Esophagus squamous epithelium (tissue), 5 donors: ENCODE measurements around the gene PTPRD. TPM values are rescaled to one million over a fixed set of nuclear protein-coding genes. Genes with fewer than 3 reads are reported as not detected.
"Not testable (repeated sequence)": the region's sequence is repeated elsewhere in the genome, so short reads cannot be mapped to it uniquely, and the experiment has no call there.

ENCODE experiments used
- DNase-seq: peaks from one replicate; lab custom pipeline; 2025; lab: John Stamatoyannopoulos, UW
- H3K27ac ChIP-seq, 4 donors: fragments of 200-600 bp; sonication (generic); one replicate each; pipeline ENCODE4 v1.5.1; 2016 to 2019; ENCODE audit warnings: mild to moderate bottlenecking in 1 of 4
- H3K27me3 ChIP-seq, 4 donors: fragments of 200-600 bp; sonication (generic); 1 replicate in 3 of 4; 2 replicates in 1 of 4; pipeline versions ENCODE4 v1.5.1 to v1.6.0; 2017 to 2021; ENCODE audit warnings: antibody characterized with exemption in 1 of 4
- H3K36me3 ChIP-seq, 3 donors: fragments of 200-600 bp; sonication (generic); one replicate each; pipeline ENCODE4 v1.5.1; 2016 to 2019
- H3K4me1 ChIP-seq, 3 donors: fragments of 200-600 bp; sonication (generic); one replicate each; pipeline ENCODE4 v1.5.1; 2017 to 2019
- H3K4me3 ChIP-seq, 4 donors: fragments of 200-600 bp; sonication (generic); 1 replicate in 3 of 4; 2 replicates in 1 of 4; pipeline ENCODE4 v1.5.1; 2016 to 2019; ENCODE audit warnings: mild to moderate bottlenecking in 2 of 4, moderate library complexity in 1 of 4
- H3K9me3 ChIP-seq, 3 donors: fragments of 200-600 bp; sonication (generic); one replicate each; pipeline ENCODE4 v1.5.1; 2016 to 2019
- POLR2A ChIP-seq, 4 donors: fragments of 450-650 bp; IDR thresholded peaks; one replicate each; pipeline ENCODE4 v1.6.1; 2017; ENCODE audit warnings: antibody characterized with exemption in 4 of 4, mild to moderate bottlenecking in 4 of 4, moderate library complexity in 3 of 4
- WGBS, 2 donors: methylation state at CpG; one replicate each; pipeline ENCODE4 v1.1.5; 2018; 5-methylcytosine and 5-hydroxymethylcytosine counted together
- intact Hi-C: fragments of 100-400 bp; cut with DNase I; formaldehyde crosslinking; loops from one replicate; pipeline ENCODE4 v1.15.0; 2022
- total RNA-seq, 4 donors: library from RNA; depleted of rRNA; stranded (reverse); fragments of >200 nt; gene quantifications; one replicate each; pipeline ENCODE4 v1.1.0, GENCODE V29; 2016
- TF ChIP-seq, protein P1 (sequence below), 6 experiments: fragments of 450-650 bp in 4 of 6; fragments of 200-600 bp in 2 of 6; sonication (generic) in 2 of 6; IDR thresholded peaks; one replicate each; pipeline ENCODE4 v1.5.1; 2016 to 2019; ENCODE audit warnings: antibody characterized with exemption in 6 of 6, mild to moderate bottlenecking in 4 of 6, moderate library complexity in 4 of 6
- donor health status: DM: yes; HTN: yes; CAD: no.

The PTPRD gene
- total RNA-seq, 4 donors from 2014 or later, result 0.23 to 16.3 (median 6.6) TPM

- no peak for DNase-seq
- H3K27ac ChIP-seq, result no peak overlapping the region
- TF ChIP-seq POLR2A (IDR thresholded peaks at IDR 0.05), result no peak
- TF ChIP-seq, protein P1, sequence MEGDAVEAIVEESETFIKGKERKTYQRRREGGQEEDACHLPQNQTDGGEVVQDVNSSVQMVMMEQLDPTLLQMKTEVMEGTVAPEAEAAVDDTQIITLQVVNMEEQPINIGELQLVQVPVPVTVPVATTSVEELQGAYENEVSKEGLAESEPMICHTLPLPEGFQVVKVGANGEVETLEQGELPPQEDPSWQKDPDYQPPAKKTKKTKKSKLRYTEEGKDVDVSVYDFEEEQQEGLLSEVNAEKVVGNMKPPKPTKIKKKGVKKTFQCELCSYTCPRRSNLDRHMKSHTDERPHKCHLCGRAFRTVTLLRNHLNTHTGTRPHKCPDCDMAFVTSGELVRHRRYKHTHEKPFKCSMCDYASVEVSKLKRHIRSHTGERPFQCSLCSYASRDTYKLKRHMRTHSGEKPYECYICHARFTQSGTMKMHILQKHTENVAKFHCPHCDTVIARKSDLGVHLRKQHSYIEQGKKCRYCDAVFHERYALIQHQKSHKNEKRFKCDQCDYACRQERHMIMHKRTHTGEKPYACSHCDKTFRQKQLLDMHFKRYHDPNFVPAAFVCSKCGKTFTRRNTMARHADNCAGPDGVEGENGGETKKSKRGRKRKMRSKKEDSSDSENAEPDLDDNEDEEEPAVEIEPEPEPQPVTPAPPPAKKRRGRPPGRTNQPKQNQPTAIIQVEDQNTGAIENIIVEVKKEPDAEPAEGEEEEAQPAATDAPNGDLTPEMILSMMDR (IDR thresholded peaks at IDR 0.05), result no peak
Measured at GRCh38 chr9:9100070-9100469, 1512.7 kb downstream of the PTPRD start.

DNA sequence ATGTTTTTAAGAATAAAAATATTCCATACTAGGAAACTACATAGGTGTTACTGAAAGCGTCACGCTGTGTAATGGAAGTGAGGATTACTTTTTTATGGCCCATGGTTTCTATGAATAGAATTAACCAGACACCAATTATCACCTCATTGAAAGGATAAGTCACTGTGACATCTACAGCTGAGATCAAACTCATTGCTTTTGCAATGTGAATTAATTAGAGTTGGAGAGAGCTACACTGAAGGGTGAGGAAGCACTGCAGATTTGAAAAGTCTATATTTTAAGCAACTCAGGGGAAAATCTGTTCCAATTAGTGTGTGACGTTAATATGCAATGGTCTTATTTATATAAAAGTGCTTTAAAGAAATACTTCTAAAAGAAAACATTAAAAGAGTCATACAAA is 1513.2 kb downstream of the PTPRD start:
- Histone ChIP-seq H3K4me1 (no peaks in the 10 kb centered on the region), H3K4me3 (no peak overlapping the region), H3K9me3 (no peaks in the 10 kb centered on the region), H3K27ac (no peak overlapping the region), H3K27me3 (no peaks in the 10 kb centered on the region), H3K36me3 (no peaks in the 10 kb centered on the region)
- WGBS, 2 donors, result 73% methylated on average over 3 of the region's 3 CpGs
- no peak for TF ChIP-seq POLR2A (IDR thresholded peaks at IDR 0.05)
- TF ChIP-seq, protein P1 (IDR thresholded peaks at IDR 0.05), result no peak
- no peak for DNase-seq
- intact Hi-C loops, result no loop called here

More at GRCh38 chr9:9100070-9100469, 1512.7 kb downstream of the PTPRD start:
- Histone ChIP-seq H3K4me1 (no peaks in the 10 kb centered on the region), H3K27me3 (no peaks in the 10 kb centered on the region), H3K9me3 (no peaks in the 10 kb centered on the region), H3K36me3 (no peaks in the 10 kb centered on the region), H3K4me3 (no peak overlapping the region)
- intact Hi-C loops, result no loop called here

GRCh38 chr9:9097254-9097653 is 1515.5 kb downstream of the PTPRD start:
- DNase-seq, intact Hi-C loops: not testable (repeated sequence)
- 74 to 81% methylated on average over 6 of the region's 6 CpGs for WGBS, 2 donors

GRCh38 chr9:9091387-9091786 is 1521.4 kb downstream of the PTPRD start:
- no peak for DNase-seq
- no peak overlapping the region for H3K27ac ChIP-seq
- TF ChIP-seq, protein P1 (IDR thresholded peaks at IDR 0.05), result no peak
- no peak for TF ChIP-seq POLR2A (IDR thresholded peaks at IDR 0.05)

More at GRCh38 chr9:9097254-9097653, 1515.5 kb downstream of the PTPRD start:
- not testable (repeated sequence) for H3K36me3 ChIP-seq, H3K9me3 ChIP-seq, H3K27me3 ChIP-seq, H3K4me3 ChIP-seq, H3K4me1 ChIP-seq, H3K27ac ChIP-seq

GRCh38 chr9:9079473-9079872 is 1533.3 kb downstream of the PTPRD start:
- WGBS, 2 donors, result 36 to 65% methylated on average over 2 of the region's 2 CpGs
- Histone ChIP-seq H3K9me3 (peaks cover 0 to 5% (median 0%) of the 10 kb centered on the region in 3 donors), H3K27ac (no peak overlapping the region), H3K27me3 (no peaks in the 10 kb centered on the region), H3K4me1 (no peaks in the 10 kb centered on the region), H3K4me3 (no peak overlapping the region), H3K36me3 (no peaks in the 10 kb centered on the region)
- intact Hi-C loops, result no loop called here
- TF ChIP-seq POLR2A (IDR thresholded peaks at IDR 0.05), result no peak
- TF ChIP-seq, protein P1 (IDR thresholded peaks at IDR 0.05), result no peak
- no peak for DNase-seq

More at GRCh38 chr9:9091387-9091786, 1521.4 kb downstream of the PTPRD start:
- Histone ChIP-seq H3K4me3 (no peak overlapping the region), H3K36me3 (no peaks in the 10 kb centered on the region), H3K4me1 (no peaks in the 10 kb centered on the region), H3K9me3 (no peaks in the 10 kb centered on the region), H3K27me3 (no peaks in the 10 kb centered on the region)
- intact Hi-C loops, result no loop called here

DNA sequence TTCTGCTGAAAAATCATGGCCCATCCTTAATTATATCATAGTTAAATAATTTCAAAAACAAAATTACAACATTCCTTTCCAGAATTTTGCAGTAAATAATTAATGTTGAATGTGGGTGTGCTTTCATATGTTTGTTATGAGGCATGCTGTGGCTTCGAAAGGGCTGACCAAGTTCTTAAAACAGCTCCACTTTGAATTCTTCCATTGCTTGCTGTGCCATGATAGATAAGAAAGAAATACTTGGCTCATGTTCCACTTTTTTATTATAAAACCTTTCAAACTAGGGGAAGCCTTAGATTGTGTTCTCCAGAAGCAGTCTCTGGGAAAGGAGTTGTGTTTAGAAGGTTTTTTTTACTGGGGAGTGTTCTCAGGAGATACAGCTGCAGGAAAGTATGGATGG is 1534.5 kb downstream of the PTPRD start:
- TF ChIP-seq POLR2A (IDR thresholded peaks at IDR 0.05), result no peak
- TF ChIP-seq, protein P1 (IDR thresholded peaks at IDR 0.05), result no peak
- 52 to 70% methylated on average over 1 of the region's 1 CpG for WGBS, 2 donors
- DNase-seq, result no peak

More for the DNA sequence above, 1534.5 kb downstream of the PTPRD start:
- Histone ChIP-seq H3K27me3 (no peaks in the 10 kb centered on the region), H3K36me3 (no peaks in the 10 kb centered on the region), H3K27ac (no peak overlapping the region), H3K9me3 (peaks cover 0 to 5% (median 0%) of the 10 kb centered on the region in 3 donors), H3K4me1 (no peaks in the 10 kb centered on the region), H3K4me3 (no peak overlapping the region)
- intact Hi-C loops, result no loop called here
